DOHH2 (cell line): ENCODE results near the gene CCBE1.
"Not testable (repeated sequence)": the region's sequence is repeated elsewhere in the genome, so short reads cannot be mapped to it uniquely, and the experiment has no call there.

Experiments used
- H3F3A ChIP-seq: fragments of 200-600 bp; sonication (generic), shearing (Covaris generic); 2 replicates; pipeline ENCODE4 v1.6.0; 2016; ENCODE audit warnings: antibody characterized with exemption, mild to moderate bottlenecking; ENCODE audit not compliant: control insufficient read depth, insufficient read depth
- H3K27ac ChIP-seq: fragments of 200-600 bp; sonication (generic); 2 replicates; pipeline ENCODE4 v1.5.1; 2014; ENCODE audit warnings: low read depth, mild to moderate bottlenecking, low read length, moderate library complexity
- H3K27me3 ChIP-seq: fragments of 200-600 bp; sonication (generic); 2 replicates; pipeline ENCODE4 v1.6.1; 2014; ENCODE audit warnings: mild to moderate bottlenecking, low read length, mixed read lengths; ENCODE audit not compliant: control insufficient read depth
- H3K36me3 ChIP-seq: fragments of 200-600 bp; sonication (generic); 2 replicates; pipeline ENCODE4 v1.6.1; 2014; ENCODE audit warnings: mild to moderate bottlenecking, low read length, moderate library complexity, mixed read lengths; ENCODE audit not compliant: control insufficient read depth
- H3K4me1 ChIP-seq: fragments of 200-600 bp; sonication (generic); 2 replicates; pipeline ENCODE4 v1.6.1; 2014; ENCODE audit warnings: mild to moderate bottlenecking, low read length, mixed read lengths; ENCODE audit not compliant: control insufficient read depth
- H3K4me2 ChIP-seq: fragments of 200-600 bp; sonication (generic); 2 replicates; pipeline ENCODE4 v1.6.0; 2014; ENCODE audit warnings: mild to moderate bottlenecking, low read length, moderate library complexity
- H3K4me3 ChIP-seq: fragments of 200-600 bp; sonication (generic); 2 replicates; pipeline ENCODE4 v1.5.1; 2014; ENCODE audit warnings: mild to moderate bottlenecking, low read length, mixed read lengths
- H3K79me2 ChIP-seq: fragments of 200-600 bp; sonication (generic); 2 replicates; pipeline ENCODE4 v1.6.1; 2014; ENCODE audit warnings: mild to moderate bottlenecking, low read length, mixed read lengths; ENCODE audit not compliant: control insufficient read depth
- H3K9me2 ChIP-seq: fragments of 200-600 bp; sonication (generic); replicated peaks from 2 replicates; pipeline ENCODE4 v1.6.1; 2014; ENCODE audit warnings: mild to moderate bottlenecking, low read length, mixed read lengths; ENCODE audit not compliant: control insufficient read depth
- H3K9me3 ChIP-seq: fragments of 200-600 bp; sonication (generic); 2 replicates; pipeline ENCODE4 v1.6.1; 2014; ENCODE audit warnings: antibody characterized with exemption, low read length, mixed read lengths; ENCODE audit not compliant: control insufficient read depth, insufficient read depth
- H4K20me1 ChIP-seq: fragments of 200-600 bp; sonication (generic); 2 replicates; pipeline ENCODE4 v1.6.0; 2014; ENCODE audit warnings: low read depth, mild to moderate bottlenecking, antibody characterized with exemption, low read length, moderate library complexity; ENCODE audit not compliant: control insufficient read depth, insufficient read depth
- CTCF ChIP-seq: fragments of 200-600 bp; sonication (generic); IDR thresholded peaks from one replicate; pipeline ENCODE4 v1.5.1; 2014; ENCODE audit warnings: antibody characterized with exemption, mild to moderate bottlenecking, low read depth, low read length; ENCODE audit not compliant: poor library complexity, severe bottlenecking
- EZH2phosphoT487 ChIP-seq: fragments of 200-600 bp; sonication (generic); IDR thresholded peaks from 2 replicates; pipeline ENCODE4 v1.6.1; 2017; ENCODE audit warnings: borderline replicate concordance, mild to moderate bottlenecking, antibody characterized with exemption, low read length, moderate library complexity, mixed read lengths

CCBE1 gene

GRCh38 chr18:59651071-59651470 is 46.2 kb downstream of the CCBE1 start:
- no peak overlapping the region for H3K27ac ChIP-seq
- no peak overlapping the region for H3K4me3 ChIP-seq
- no peaks in the 10 kb centered on the region for H3K9me2 ChIP-seq
- no peaks in the 10 kb centered on the region for H3F3A ChIP-seq
- no peak overlapping the region for H3K4me2 ChIP-seq
- H3K36me3 ChIP-seq: no peaks in the 10 kb centered on the region
- no peaks in the 10 kb centered on the region for H3K9me3 ChIP-seq
- H3K79me2 ChIP-seq: no peaks in the 10 kb centered on the region
- no peak for TF ChIP-seq EZH2phosphoT487
- TF ChIP-seq CTCF: no peak
- no peaks in the 10 kb centered on the region for H3K4me1 ChIP-seq
- H4K20me1 ChIP-seq: no peaks in the 10 kb centered on the region
- H3K27me3 ChIP-seq: peaks cover 11% of the 10 kb centered on the region

GRCh38 chr18:59650266-59650820 is 46.9 kb downstream of the CCBE1 start:
- no peaks in the 10 kb centered on the region for H3K9me2 ChIP-seq
- no peaks in the 10 kb centered on the region for H3K36me3 ChIP-seq
- no peaks in the 10 kb centered on the region for H3K4me1 ChIP-seq
- H4K20me1 ChIP-seq: no peaks in the 10 kb centered on the region
- no peak overlapping the region for H3K4me2 ChIP-seq
- no peaks in the 10 kb centered on the region for H3K9me3 ChIP-seq
- H3K79me2 ChIP-seq: no peaks in the 10 kb centered on the region
- no peak overlapping the region for H3K27ac ChIP-seq
- no peak for TF ChIP-seq EZH2phosphoT487
- no peak for TF ChIP-seq CTCF
- peaks cover 11% of the 10 kb centered on the region for H3K27me3 ChIP-seq
- no peaks in the 10 kb centered on the region for H3F3A ChIP-seq
- H3K4me3 ChIP-seq: no peak overlapping the region

GRCh38 chr18:59649591-59649990 is 47.6 kb downstream of the CCBE1 start:
- Histone ChIP-seq H3K4me2 (no peak overlapping the region), H3K27me3 (peaks cover 11% of the 10 kb centered on the region)

GRCh38 chr18:59648469-59648868 is 48.8 kb downstream of the CCBE1 start:
- not testable (repeated sequence) for H3K36me3 ChIP-seq, H3F3A ChIP-seq, H3K4me1 ChIP-seq, H3K4me2 ChIP-seq, H3K9me3 ChIP-seq, H4K20me1 ChIP-seq, H3K79me2 ChIP-seq, H3K9me2 ChIP-seq, H3K27ac ChIP-seq, H3K4me3 ChIP-seq
- peaks cover 11% of the 10 kb centered on the region for H3K27me3 ChIP-seq

More at GRCh38 chr18:59649591-59649990, 47.6 kb downstream of the CCBE1 start:
- Histone ChIP-seq H3K4me3 (no peak overlapping the region), H3K27ac (no peak overlapping the region), H3K4me1 (no peaks in the 10 kb centered on the region), H3K79me2 (no peaks in the 10 kb centered on the region), H3K9me2 (no peaks in the 10 kb centered on the region), H3K36me3 (no peaks in the 10 kb centered on the region), H3F3A (no peaks in the 10 kb centered on the region), H4K20me1 (no peaks in the 10 kb centered on the region), H3K9me3 (no peaks in the 10 kb centered on the region)
- TF ChIP-seq EZH2phosphoT487 (no peak), CTCF (no peak)
